Heart left ventricle (tissue), 16 donors: ENCODE measurements around the gene HRAS. TPM values are rescaled to one million over a fixed set of nuclear protein-coding genes. Genes with fewer than 3 reads are reported as not detected.

Experiments used
- ATAC-seq, 4 donors: fragments of 200-7000 bp; cut with Tn5 transposase; one replicate each; pipeline ENCODE4 v1.9.1; 2020 to 2022; ENCODE audit warnings: moderate library complexity in 4 of 4, mild to moderate bottlenecking in 3 of 4, moderate number of reproducible peaks in 1 of 4
- DNase-seq, 5 donors: peaks; one replicate each; pipeline ENCODE4 v3.0.0-alpha.2; 2020
- H3K27ac ChIP-seq, 12 donors: fragments of 200-600 bp; sonication (generic) in 4 of 12; one replicate each; pipeline versions ENCODE4 v1.5.0 to v1.8.0; 2016 to 2022; ENCODE audit warnings: mild to moderate bottlenecking in 2 of 12
- H3K27me3 ChIP-seq, 9 donors: fragments of 200-600 bp; sonication (generic) in 2 of 9; one replicate each; pipeline versions ENCODE4 v1.5.1 to v1.8.0; 2016 to 2022; ENCODE audit warnings: mild to moderate bottlenecking in 3 of 9
- H3K36me3 ChIP-seq, 9 donors: fragments of 200-600 bp; sonication (generic) in 2 of 9; one replicate each; pipeline versions ENCODE4 v1.5.0 to v1.8.0; 2018 to 2022; ENCODE audit warnings: mild to moderate bottlenecking in 2 of 9
- H3K4me1 ChIP-seq, 12 donors: fragments of 200-600 bp; sonication (generic) in 4 of 12; one replicate each; pipeline versions ENCODE4 v1.5.0 to v1.8.0; 2016 to 2022; ENCODE audit warnings: mild to moderate bottlenecking in 3 of 12
- H3K4me3 ChIP-seq, 12 donors: fragments of 200-600 bp; sonication (generic) in 4 of 12; one replicate each; pipeline versions ENCODE4 v1.5.0 to v1.8.0; 2017 to 2022; ENCODE audit warnings: mild to moderate bottlenecking in 9 of 12, moderate library complexity in 4 of 12
- H3K9me3 ChIP-seq, 12 donors: fragments of 200-600 bp; sonication (generic) in 4 of 12; one replicate each; pipeline versions ENCODE4 v1.5.0 to v1.8.0; 2016 to 2022; ENCODE audit warnings: mild to moderate bottlenecking in 1 of 12
- CTCF ChIP-seq, 12 donors: fragments of 200-600 bp; sonication (generic) in 4 of 12; IDR thresholded peaks; one replicate each; pipeline versions ENCODE4 v1.5.0 to v1.8.0; 2018 to 2022; ENCODE audit warnings: antibody characterized with exemption in 12 of 12, mild to moderate bottlenecking in 5 of 12
- POLR2A ChIP-seq, 2 donors: fragments of 450-650 bp; IDR thresholded peaks; one replicate each; pipeline ENCODE4 v1.6.1; 2017; ENCODE audit warnings: antibody characterized with exemption in 2 of 2, mild to moderate bottlenecking in 2 of 2, moderate library complexity in 2 of 2
- WGBS, 4 donors: extraction: QIAGEN DNeasy Blood & Tissue Kit in 2 of 4; methylation state at CpG; one replicate each; pipeline versions ENCODE4 v1.1.5 to v1.1.7; 2013 to 2018; 5-methylcytosine and 5-hydroxymethylcytosine counted together
- intact Hi-C, 10 donors: fragments of 100-400 bp; cut with DNase I; formaldehyde crosslinking; loops; one replicate each; pipeline versions ENCODE4 v1.11.1 to v1.14.2; 2022
- polyA plus RNA-seq, 2 donors: library from polyadenylated mRNA; stranded (reverse); fragments of 200-250 nt; gene quantifications; one replicate each; pipeline ENCODE4 v1.2.3, GENCODE V29; 2013
- total RNA-seq, 9 donors: library from RNA; depleted of rRNA in 2 of 9; stranded (reverse); fragments of >200 nt in 2 of 9; fragmentation: NEBNext Ultra II Directional in 3 of 9; extraction: Animal tissue kit (Norgen Biotek cat#: 25700) in 3 of 9; gene quantifications; one replicate each; pipeline versions ENCODE4 v1.1.0 to v1.2.4, GENCODE V29; 2016 to 2023
- donor health status: ischemic (EF 13 %, LVEDD 7.1; RV severe dilation, severe dysfunction).
- donor health status: healthy with polysubstance abuse.
- donor health status: DM: no; HTN: yes; CAD: no.
- donor health status: DM: no; HTN: no; CAD: no.
- donor health status: ischemic (EF 25% LVEDD 6.9; RV normal size, moderate dysfunction).
- donor health status: ischemic (EF 25% LVEDD 5.7; RV mildly dilated, moderate dysfunction).
- donor health status: healthy.
- donor health status: DM: yes; HTN: yes; CAD: no.
- donor health status: ischemic (EF 35%, LVEDD 5.7; RV mildly dilated, moderate dysfunction).
- donor health status: nonischemic (EF 11% LVEDD 7.7; RV severe dilation, severe dysfunction).
- donor health status: DM: yes; HTN: yes; CAD: no.
- donor health status: PGD.
- donor health status: ischemic (EF 29% LVEDD 5.4; RV normal size, mild dysfunction).
- donor health status: nonischemic (EF 23%, LVEDD 6.1; RV moderate dilation, normal function).

Gene HRAS
- total and polyA plus RNA-seq, 11 donors: 44.0 to 99.3 (median 59.8) TPM

DNA sequence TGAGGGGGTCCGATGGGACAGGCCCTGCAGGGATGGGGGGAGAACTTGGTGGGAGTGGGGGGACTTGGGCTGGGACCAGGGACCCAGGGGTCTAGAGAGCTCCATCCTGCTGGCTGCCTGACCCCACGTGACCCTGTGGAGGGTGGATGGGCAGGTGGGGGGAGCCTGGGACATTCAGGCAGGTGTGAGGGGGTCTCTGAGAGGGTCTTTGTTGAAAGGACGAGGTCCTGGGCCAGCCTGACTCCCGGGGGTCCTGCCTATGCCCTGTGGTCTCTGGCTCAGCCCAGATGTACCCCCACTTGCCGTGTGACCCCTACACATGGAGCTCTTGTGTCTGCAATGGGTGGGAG, 9.4 kb upstream of the HRAS start:
- no peak overlapping the region for H3K4me3 ChIP-seq
- ATAC-seq (peak in 1 of 4 donors; percentile 6), DNase-seq (peak in 1 of 5 donors; percentile 14)
- H3K27ac ChIP-seq: no peak overlapping the region
- TF ChIP-seq CTCF (IDR thresholded peaks at IDR 0.05) (no peak), POLR2A (IDR thresholded peaks at IDR 0.05) (no peak)
- intact Hi-C loops: no loop called here
- no peaks in the 10 kb centered on the region for H3K4me1 ChIP-seq
- H3K36me3 ChIP-seq: no peaks in the 10 kb centered on the region
- WGBS, 4 donors: 76 to 90% (median 84%) methylated on average over 2 to 5 of the region's 5 CpGs
- no peaks in the 10 kb centered on the region for H3K27me3 ChIP-seq
- no peaks in the 10 kb centered on the region for H3K9me3 ChIP-seq

- no peak for TF ChIP-seq POLR2A (IDR thresholded peaks at IDR 0.05)
- no peak for TF ChIP-seq CTCF (IDR thresholded peaks at IDR 0.05)
- Histone ChIP-seq H3K27ac (no peak overlapping the region), H3K9me3 (no peaks in the 10 kb centered on the region), H3K4me1 (peaks cover 6 to 14% (median 12%) of the 10 kb centered on the region in 12 donors), H3K27me3 (peaks cover 3 to 19% (median 9%) of the 10 kb centered on the region in 9 donors), H3K4me3 (no peak overlapping the region), H3K36me3 (no peaks in the 10 kb centered on the region)
- WGBS, 4 donors: 90 to 94% (median 91%) methylated on average over 19 to 20 of the region's 20 CpGs
- intact Hi-C loops: no loop called here
- ATAC-seq: no peak
- DNase-seq: peak in 1 of 5 donors; percentile 51
Measured at GRCh38 chr11:541433-541885, 6.1 kb upstream of the HRAS start.

DNA sequence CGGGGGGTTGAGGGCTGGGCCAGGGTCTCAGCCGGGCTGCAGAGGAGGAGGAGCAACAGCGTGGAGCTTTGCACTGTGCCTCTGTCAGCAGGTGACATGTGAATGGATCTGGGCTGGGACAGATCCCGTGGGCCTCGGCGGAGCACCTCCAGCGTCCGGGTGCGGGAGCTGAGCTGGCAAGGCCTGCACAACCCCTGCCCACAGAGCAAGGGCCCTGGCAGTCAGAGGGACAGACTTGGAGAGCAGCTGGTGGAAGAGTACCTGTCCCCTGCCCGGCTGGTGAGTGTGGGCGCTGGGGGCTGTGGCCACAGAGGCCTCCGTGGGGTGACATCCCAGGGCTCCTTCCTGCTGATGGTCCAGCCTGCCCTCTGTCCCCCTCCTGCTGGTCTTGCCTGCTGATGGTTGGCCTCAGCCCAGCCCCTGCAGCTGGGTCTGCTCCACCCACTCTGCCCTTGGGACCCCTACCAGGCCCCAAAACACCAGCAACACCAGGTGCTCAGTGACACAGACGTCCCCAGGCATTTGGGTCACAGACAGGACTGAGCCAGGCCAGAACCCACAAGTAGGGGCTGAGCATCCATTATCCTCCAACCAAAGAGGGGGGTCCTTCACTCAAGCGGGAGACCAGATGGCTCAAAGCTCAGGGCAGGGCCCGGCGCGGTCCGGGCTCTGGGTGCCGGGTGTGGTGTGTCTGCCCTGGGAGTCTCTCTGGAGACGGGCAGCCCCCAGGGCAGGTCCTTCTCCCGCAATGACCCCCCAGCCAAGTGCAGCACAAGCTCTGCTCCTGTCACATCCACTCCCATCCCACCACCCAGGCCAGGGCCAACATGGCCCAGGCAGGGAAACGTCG, 5.4 kb upstream of the HRAS start:
- TF ChIP-seq POLR2A (IDR thresholded peaks at IDR 0.05): no peak
- TF ChIP-seq CTCF (IDR thresholded peaks at IDR 0.05): no peak
- WGBS, 4 donors: 85 to 89% (median 87%) methylated on average over 20 to 23 of the region's 23 CpGs

DNA sequence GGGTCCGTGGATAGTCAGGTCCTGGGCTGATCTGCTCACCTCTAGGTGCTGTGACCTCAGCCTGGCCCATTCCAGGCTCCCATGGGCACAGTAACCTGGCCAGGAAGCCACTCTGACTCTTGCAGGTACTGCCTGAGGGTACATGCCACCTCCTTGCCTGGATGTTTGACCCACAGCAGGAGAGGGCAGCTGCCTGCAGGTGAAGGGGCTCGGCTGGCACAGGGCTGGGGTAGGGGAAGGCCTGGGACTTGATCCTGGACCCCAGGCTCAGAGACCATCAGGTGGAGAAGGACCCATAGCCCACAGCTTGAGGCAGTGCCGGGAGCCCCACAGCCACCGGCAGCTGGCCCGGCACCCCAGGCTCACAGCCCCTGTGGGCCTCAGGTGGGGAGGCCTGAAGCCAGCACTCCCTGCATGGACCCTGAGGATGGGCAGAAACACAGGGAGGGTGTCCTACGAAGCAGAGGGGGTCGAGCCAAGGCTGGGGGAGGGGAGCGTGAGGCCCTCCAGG, 4.7 kb upstream of the HRAS start:
- ATAC-seq: no peak
- Histone ChIP-seq H3K36me3 (no peaks in the 10 kb centered on the region), H3K9me3 (no peaks in the 10 kb centered on the region), H3K27me3 (peaks cover 3 to 19% (median 9%) of the 10 kb centered on the region in 9 donors), H3K27ac (no peak overlapping the region), H3K4me1 (peaks cover 6 to 23% (median 19%) of the 10 kb centered on the region in 12 donors), H3K4me3 (no peak overlapping the region)
- DNase-seq: peak in 2 of 5 donors; percentile 28 to 42
- TF ChIP-seq POLR2A (IDR thresholded peaks at IDR 0.05) (no peak), CTCF (IDR thresholded peaks at IDR 0.05) (no peak)
- intact Hi-C loops: no loop called here
- 89 to 94% (median 91%) methylated on average over 8 of the region's 8 CpGs for WGBS, 4 donors

More for the DNA sequence above, 5.4 kb upstream of the HRAS start:
- intact Hi-C loops: no loop called here
- Histone ChIP-seq H3K4me3 (no peak overlapping the region), H3K36me3 (no peaks in the 10 kb centered on the region), H3K9me3 (no peaks in the 10 kb centered on the region), H3K27me3 (peaks cover 3 to 19% (median 9%) of the 10 kb centered on the region in 9 donors), H3K27ac (no peak overlapping the region), H3K4me1 (peaks cover 6 to 21% (median 19%) of the 10 kb centered on the region in 12 donors)
- no peak for ATAC-seq
- peak in 2 of 5 donors; percentile 13 to 48 for DNase-seq
